GM23338 (cell line): ENCODE results near the gene FBXW11. TPM values are rescaled to one million over a fixed set of nuclear protein-coding genes. Genes with fewer than 3 reads are reported as not detected.

Source experiments
- ATAC-seq: fragments of 200-7000 bp; cut with Tn5 transposase; 3 replicates; pipeline ENCODE4 v1.9.1; 2020
- DNase-seq: peaks from one replicate; pipeline ENCODE4 v3.0.0-alpha.2; 2015; ENCODE audit warnings: low spot score
- H2AFZ ChIP-seq: fragments of 200-600 bp; sonication (generic); 2 replicates; pipeline ENCODE4 v1.8.0; 2016; ENCODE audit warnings: antibody characterized with exemption, mild to moderate bottlenecking, moderate library complexity
- H3F3A ChIP-seq: fragments of 200-600 bp; sonication (generic); replicated peaks from 2 replicates; pipeline ENCODE4 v1.8.0; 2017; ENCODE audit warnings: antibody characterized with exemption, mixed run types, low read depth
- H3K27ac ChIP-seq: fragments of 200-600 bp; sonication (generic); 2 replicates; pipeline ENCODE4 v1.6.1; 2016; ENCODE audit warnings: low read depth
- H3K27me3 ChIP-seq: fragments of 200-600 bp; sonication (generic); 2 replicates; pipeline ENCODE4 v1.8.0; 2016; ENCODE audit warnings: mild to moderate bottlenecking, mixed run types, moderate library complexity; ENCODE audit not compliant: insufficient read depth
- H3K36me3 ChIP-seq: fragments of 200-600 bp; sonication (generic); 2 replicates; pipeline ENCODE4 v1.8.0; 2016; ENCODE audit warnings: mild to moderate bottlenecking; ENCODE audit not compliant: insufficient read depth
- H3K4me1 ChIP-seq: fragments of 200-600 bp; sonication (generic); 2 replicates; pipeline ENCODE4 v1.8.0; 2016; ENCODE audit warnings: mild to moderate bottlenecking, moderate library complexity; ENCODE audit not compliant: insufficient read depth
- H3K4me2 ChIP-seq: fragments of 200-600 bp; sonication (generic); 2 replicates; pipeline ENCODE4 v1.7.1; 2017; ENCODE audit warnings: mixed run types
- H3K4me3 ChIP-seq: fragments of 200-600 bp; sonication (generic); 2 replicates; pipeline ENCODE4 v1.6.1; 2016; ENCODE audit warnings: mixed run types
- H3K79me2 ChIP-seq: fragments of 200-600 bp; sonication (generic); replicated peaks from 2 replicates; pipeline ENCODE4 v1.8.0; 2017; ENCODE audit warnings: mild to moderate bottlenecking; ENCODE audit not compliant: insufficient read depth
- H3K9me2 ChIP-seq: fragments of 200-600 bp; sonication (generic); 2 replicates; pipeline ENCODE4 v1.8.0; 2017; ENCODE audit not compliant: insufficient read depth
- H4K20me1 ChIP-seq: fragments of 200-600 bp; sonication (generic); replicated peaks from 2 replicates; pipeline ENCODE4 v1.8.0; 2017; ENCODE audit warnings: mild to moderate bottlenecking; ENCODE audit not compliant: insufficient read depth
- H3K27ac Mint-ChIP-seq: 2 replicates; pipeline ENCODE4 v1.8.0; 2020; ENCODE audit warnings: inconsistent platforms, mild to moderate bottlenecking, moderate library complexity, mixed read lengths
- H3K27me3 Mint-ChIP-seq: 3 replicates; pipeline ENCODE4 v1.8.0; 2022; ENCODE audit warnings: low read depth, mild to moderate bottlenecking, moderate library complexity, mixed read lengths, inconsistent platforms; ENCODE audit not compliant: insufficient read depth, poor library complexity
- H3K36me3 Mint-ChIP-seq: 3 replicates; pipeline ENCODE4 v1.8.0; 2021; ENCODE audit warnings: low read depth, mild to moderate bottlenecking, inconsistent platforms, moderate library complexity, mixed read lengths
- H3K4me1 Mint-ChIP-seq: 3 replicates; pipeline ENCODE4 v1.8.0; 2020; ENCODE audit warnings: mild to moderate bottlenecking, inconsistent platforms, mixed read lengths
- H3K4me3 Mint-ChIP-seq: 3 replicates; pipeline ENCODE4 v1.8.0; 2021; ENCODE audit warnings: moderate library complexity, mild to moderate bottlenecking, inconsistent platforms, mixed read lengths
- H3K9me3 Mint-ChIP-seq: 3 replicates; pipeline ENCODE4 v1.8.0; 2020; ENCODE audit warnings: moderate library complexity, mild to moderate bottlenecking, inconsistent platforms, mixed read lengths
- CREB1 ChIP-seq: fragments of 250-450 bp; sonication (Bioruptor Pico); IDR thresholded peaks from 2 replicates; pipeline ENCODE4 v1.5.0; 2020; ENCODE audit warnings: low read depth, mild to moderate bottlenecking, moderate library complexity
- ETS1 ChIP-seq: IDR thresholded peaks from 2 replicates; pipeline ENCODE4 v1.6.1; 2016; ENCODE audit warnings: antibody characterized with exemption
- EZH2phosphoT487 ChIP-seq: fragments of 200-600 bp; sonication (generic); IDR thresholded peaks from one replicate; pipeline ENCODE4 v1.8.1; 2018; ENCODE audit warnings: antibody characterized with exemption; ENCODE audit not compliant: unreplicated experiment
- JUNB ChIP-seq: IDR thresholded peaks from one replicate; pipeline ENCODE4 v1.6.1; 2016; ENCODE audit warnings: antibody characterized with exemption; ENCODE audit not compliant: unreplicated experiment
- NANOG ChIP-seq: IDR thresholded peaks from 2 replicates; pipeline ENCODE4 v1.6.1; 2016; ENCODE audit warnings: antibody characterized with exemption, borderline replicate concordance
- POLR2AphosphoS5 ChIP-seq: IDR thresholded peaks from 2 replicates; pipeline ENCODE4 v1.6.1; 2016; ENCODE audit warnings: antibody characterized with exemption, low read depth
- REST ChIP-seq: IDR thresholded peaks from one replicate; pipeline ENCODE4 v1.6.1; 2018; ENCODE audit warnings: antibody characterized with exemption; ENCODE audit not compliant: unreplicated experiment
- ZNF331 ChIP-seq: fragments of 250-450 bp; sonication (Bioruptor Pico); IDR thresholded peaks from 2 replicates; pipeline ENCODE4 v1.5.0; 2020; ENCODE audit warnings: low read depth, mild to moderate bottlenecking, moderate library complexity
- polyA plus RNA-seq: library from polyadenylated mRNA; unstranded; fragments of >200 nt; fragmentation: Nextera tagmentation; extraction: Ambion mirVana; gene quantifications from 2 replicates; pipeline ENCODE4 v1.2.1, GENCODE V29; 2016
- total RNA-seq: library from RNA; depleted of rRNA; stranded (reverse); fragments of >200 nt; shearing (Covaris generic); gene quantifications from 2 replicates; pipeline ENCODE4 v1.2.3, GENCODE V29; 2014
- TF ChIP-seq, protein P1 (sequence below), 2 experiments: fragments of 200-600 bp in 1 of 2; sonication (generic) in 1 of 2; conservative IDR thresholded peaks; 2 replicates each; pipeline versions ENCODE4 v1.5.1 to v1.6.1; 2016 to 2017; ENCODE audit warnings: antibody characterized with exemption in 2 of 2, low read depth in 2 of 2, mild to moderate bottlenecking in 2 of 2, moderate library complexity in 1 of 2

The FBXW11 gene
- total and polyA plus RNA-seq, 2 experiments from 2014 or later = 45.0 to 88.0 TPM

DNA sequence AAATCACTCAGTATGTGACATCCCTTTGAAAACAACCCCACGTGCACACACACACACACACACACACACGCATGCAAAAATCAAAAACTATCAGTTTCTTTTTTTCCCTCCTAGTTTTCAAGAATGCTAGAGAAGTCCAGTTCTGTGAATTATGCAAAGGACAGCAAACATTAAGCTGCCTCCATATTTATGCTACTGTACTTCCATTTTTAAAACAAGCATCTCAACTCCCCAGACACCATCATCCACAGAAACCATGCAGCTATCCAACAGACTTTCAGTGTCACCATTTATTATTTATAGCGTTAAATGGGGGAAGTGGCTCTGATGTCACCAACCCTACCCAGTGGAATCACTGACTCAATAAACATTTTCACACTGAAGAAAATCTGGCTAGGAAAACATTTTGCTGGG, 1.6 kb downstream of the FBXW11 start (continued):
- TF ChIP-seq NANOG = no peak
- no peak for TF ChIP-seq REST
- no peak for TF ChIP-seq POLR2AphosphoS5
- TF ChIP-seq EZH2phosphoT487 = no peak
- TF ChIP-seq, protein P1, sequence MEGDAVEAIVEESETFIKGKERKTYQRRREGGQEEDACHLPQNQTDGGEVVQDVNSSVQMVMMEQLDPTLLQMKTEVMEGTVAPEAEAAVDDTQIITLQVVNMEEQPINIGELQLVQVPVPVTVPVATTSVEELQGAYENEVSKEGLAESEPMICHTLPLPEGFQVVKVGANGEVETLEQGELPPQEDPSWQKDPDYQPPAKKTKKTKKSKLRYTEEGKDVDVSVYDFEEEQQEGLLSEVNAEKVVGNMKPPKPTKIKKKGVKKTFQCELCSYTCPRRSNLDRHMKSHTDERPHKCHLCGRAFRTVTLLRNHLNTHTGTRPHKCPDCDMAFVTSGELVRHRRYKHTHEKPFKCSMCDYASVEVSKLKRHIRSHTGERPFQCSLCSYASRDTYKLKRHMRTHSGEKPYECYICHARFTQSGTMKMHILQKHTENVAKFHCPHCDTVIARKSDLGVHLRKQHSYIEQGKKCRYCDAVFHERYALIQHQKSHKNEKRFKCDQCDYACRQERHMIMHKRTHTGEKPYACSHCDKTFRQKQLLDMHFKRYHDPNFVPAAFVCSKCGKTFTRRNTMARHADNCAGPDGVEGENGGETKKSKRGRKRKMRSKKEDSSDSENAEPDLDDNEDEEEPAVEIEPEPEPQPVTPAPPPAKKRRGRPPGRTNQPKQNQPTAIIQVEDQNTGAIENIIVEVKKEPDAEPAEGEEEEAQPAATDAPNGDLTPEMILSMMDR (conservative IDR thresholded peaks at IDR 0.05; ENCODE audit: low read depth in 2 of 2) = no peak
- no peak for TF ChIP-seq CREB1 (CRISPR knock-in tag)
- no peak for TF ChIP-seq JUNB
- TF ChIP-seq ETS1 = no peak

DNA sequence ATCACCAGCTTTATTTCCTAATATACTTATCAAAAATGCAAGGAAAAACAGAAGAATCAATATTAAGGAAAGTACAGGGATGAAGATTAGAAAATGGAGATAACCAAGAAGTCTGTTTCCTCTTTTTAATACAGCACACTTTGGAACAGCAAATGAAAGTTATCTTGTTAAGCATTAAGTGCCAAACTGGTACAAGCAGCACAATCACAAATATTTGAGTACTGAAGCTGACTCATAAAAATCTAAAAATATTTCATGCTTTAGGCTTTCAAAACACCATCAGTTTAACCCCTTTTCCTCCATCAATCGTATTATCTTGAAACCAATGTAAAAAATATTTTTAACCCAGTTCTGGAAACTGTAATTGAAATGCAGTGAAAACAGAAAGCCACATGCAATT, 2.7 kb downstream of the FBXW11 start:
- Histone ChIP-seq H3K4me2 (peak overlapping the region; percentile 94), H3K9me2 (no peaks in the 10 kb centered on the region), H3K4me1 (peaks cover 71% of the 10 kb centered on the region), H4K20me1 (peaks cover 43% of the 10 kb centered on the region), H3F3A (peaks cover 15% of the 10 kb centered on the region), H3K27ac (no peak overlapping the region), H2AFZ (no peak overlapping the region), H3K36me3 (no peaks in the 10 kb centered on the region), H3K27me3 (no peaks in the 10 kb centered on the region), H3K79me2 (peaks cover 84% of the 10 kb centered on the region), H3K4me3 (peak overlapping the region; percentile 93; the same call in 1 of the 2 replicates)
- Mint-ChIP-seq H3K27ac (no peak overlapping the region), H3K9me3 (no peaks in the 10 kb centered on the region), H3K4me3 (peak overlapping the region; percentile 46; the same call in 1 of the 3 replicates), H3K36me3 (no peaks in the 10 kb centered on the region), H3K4me1 (peaks cover 72% of the 10 kb centered on the region), H3K27me3 (peaks cover 4% of the 10 kb centered on the region)
- TF ChIP-seq NANOG (no peak), JUNB (no peak), POLR2AphosphoS5 (no peak), ZNF331 (CRISPR knock-in tag) (no peak), REST (no peak)
- TF ChIP-seq, protein P1 (conservative IDR thresholded peaks at IDR 0.05; ENCODE audit: low read depth in 2 of 2) = no peak
- DNase-seq (no peak), ATAC-seq (no peak)
